Measurements from ENCODE around the gene MTARC2. TPM values are rescaled to one million over a fixed set of nuclear protein-coding genes. Genes with fewer than 3 reads are reported as not detected.

MTARC2 gene
- total RNA-seq, 2 donors from 2014 or later, result 19.5 to 37.9 TPM

- peaks cover 10% of the 10 kb centered on the region for H3K4me1 ChIP-seq
- H3K36me3 ChIP-seq (replicated peaks in 1 of 2; ENCODE audit: insufficient read depth in 1 of 2, low read depth in 2 of 2), result no peaks in the 10 kb centered on the region
- no peak overlapping the region for H3K27ac ChIP-seq
- TF ChIP-seq POLR2A (IDR thresholded peaks at IDR 0.05) (no peak), CTCF (IDR thresholded peaks at IDR 0.05) (no peak)
- intact Hi-C loops (cut with DNase I), result no loop called here
- 57 to 73% methylated on average over 6 of the region's 6 CpGs for WGBS, 2 donors
- DNase-seq (no peak), ATAC-seq (no peak)
- no peak overlapping the region for H3K4me3 ChIP-seq
- no peaks in the 10 kb centered on the region for H3K9me3 ChIP-seq
- no peaks in the 10 kb centered on the region for H3K27me3 ChIP-seq
Measured at GRCh38 chr1:220701974-220702373, 46.1 kb upstream of the MTARC2 start.

- Histone ChIP-seq H3K4me3 (no peak overlapping the region), H3K36me3 (replicated peaks in 1 of 2; ENCODE audit: insufficient read depth in 1 of 2, low read depth in 2 of 2) (no peaks in the 10 kb centered on the region), H3K4me1 (peaks cover 10% of the 10 kb centered on the region), H3K9me3 (no peaks in the 10 kb centered on the region), H3K27ac (no peak overlapping the region), H3K27me3 (no peaks in the 10 kb centered on the region)
- 57 to 61% methylated on average over 5 of the region's 5 CpGs for WGBS, 2 donors
- no peak for DNase-seq
- intact Hi-C loops (cut with DNase I), result no loop called here
- TF ChIP-seq POLR2A (IDR thresholded peaks at IDR 0.05) (no peak), CTCF (IDR thresholded peaks at IDR 0.05) (no peak)
- no peak for ATAC-seq
Measured at GRCh38 chr1:220702733-220703270, 45.3 kb upstream of the MTARC2 start.

DNA sequence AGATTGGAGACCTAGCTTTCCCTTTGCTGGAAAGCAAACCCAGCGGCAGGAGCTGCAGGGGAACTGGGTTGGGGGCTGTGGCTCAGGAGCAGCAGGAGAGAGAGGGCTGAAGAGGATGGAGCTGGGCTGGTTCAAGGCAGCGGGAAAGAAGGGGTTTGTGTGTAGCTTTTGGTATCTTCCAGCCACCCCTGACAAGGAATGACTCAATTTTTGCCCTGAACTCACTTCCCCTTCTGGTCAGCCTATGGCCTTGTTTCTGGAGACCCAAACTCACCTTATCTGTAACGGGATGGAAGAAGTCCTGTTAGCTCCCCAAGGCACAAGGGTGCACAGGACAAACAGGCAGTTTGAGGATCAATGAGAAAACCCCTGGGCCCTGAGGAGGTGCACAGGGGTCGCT is 44.8 kb upstream of the MTARC2 start:
- 85 to 93% methylated on average over 4 of the region's 4 CpGs for WGBS, 2 donors
- H3K9me3 ChIP-seq, result no peaks in the 10 kb centered on the region
- H3K4me3 ChIP-seq, result no peak overlapping the region
- H3K4me1 ChIP-seq, result peaks cover 13% of the 10 kb centered on the region
- no peak for TF ChIP-seq CTCF (IDR thresholded peaks at IDR 0.05)
- no peak for TF ChIP-seq POLR2A (IDR thresholded peaks at IDR 0.05)
- H3K27me3 ChIP-seq, result no peaks in the 10 kb centered on the region
- H3K27ac ChIP-seq, result no peak overlapping the region
- intact Hi-C loops (cut with DNase I), result no loop called here
- no peaks in the 10 kb centered on the region for H3K36me3 ChIP-seq (replicated peaks in 1 of 2; ENCODE audit: insufficient read depth in 1 of 2, low read depth in 2 of 2)
- DNase-seq, result no peak
- no peak for ATAC-seq

DNA sequence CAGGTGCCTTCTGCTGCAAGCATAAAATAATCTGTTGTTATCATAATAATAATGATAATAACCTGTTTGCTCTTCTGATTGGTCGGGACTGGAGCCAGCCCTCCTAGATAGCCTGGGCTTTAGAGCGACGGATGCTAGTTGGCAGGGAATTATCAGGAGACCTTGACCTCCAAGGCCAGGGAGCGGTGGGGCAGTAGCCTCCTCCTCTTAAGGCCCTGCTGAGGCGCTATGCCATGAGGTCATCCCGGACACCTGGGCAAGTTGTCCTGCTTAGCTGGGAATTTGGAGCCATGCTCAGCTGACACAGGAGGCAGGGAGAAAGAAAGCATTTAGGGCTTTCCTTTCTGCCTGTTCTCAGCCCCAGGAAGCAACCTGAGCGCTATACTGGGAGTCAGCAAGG is 42.3 kb upstream of the MTARC2 start:
- Histone ChIP-seq H3K36me3 (replicated peaks in 1 of 2; ENCODE audit: insufficient read depth in 1 of 2, low read depth in 2 of 2) (no peaks in the 10 kb centered on the region), H3K4me1 (peaks cover 37% of the 10 kb centered on the region), H3K27ac (peak overlapping the region in 2 of 4 donors; percentile 17 to 23), H3K27me3 (no peaks in the 10 kb centered on the region), H3K4me3 (no peak overlapping the region), H3K9me3 (no peaks in the 10 kb centered on the region)
- DNase-seq (peak in 3 of 4 donors; percentile 42 to 63 (median 55)), ATAC-seq (peak; percentile 70)
- intact Hi-C loops (cut with DNase I), result no loop called here
- WGBS, 2 donors, result 26 to 30% methylated on average over 5 to 7 of the region's 7 CpGs
- TF ChIP-seq POLR2A (IDR thresholded peaks at IDR 0.05), result no peak
- no peak for TF ChIP-seq CTCF (IDR thresholded peaks at IDR 0.05)

DNA sequence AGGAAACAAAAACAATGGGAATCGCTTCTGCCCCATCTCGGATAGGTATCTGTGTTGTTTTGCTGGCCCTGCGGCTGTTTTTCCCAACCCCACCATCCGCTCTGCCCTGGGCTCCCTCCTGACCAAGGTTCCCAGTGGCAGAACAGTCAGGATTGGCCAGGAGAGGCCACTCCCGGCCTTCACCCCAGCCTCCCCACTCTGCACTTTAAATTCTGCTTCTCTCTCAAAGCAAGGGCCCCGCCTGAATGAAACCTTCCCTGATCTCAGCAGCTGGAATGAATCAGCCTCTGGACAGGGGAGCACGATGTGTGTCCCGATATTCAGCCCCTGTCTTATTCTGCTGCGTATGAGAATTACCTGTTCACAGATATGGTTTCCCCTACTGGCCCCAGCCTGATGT is 41.6 kb upstream of the MTARC2 start:
- peak overlapping the region in 1 of 4 donors; percentile 23 for H3K27ac ChIP-seq
- no peaks in the 10 kb centered on the region for H3K36me3 ChIP-seq (replicated peaks in 1 of 2; ENCODE audit: insufficient read depth in 1 of 2, low read depth in 2 of 2)
- TF ChIP-seq CTCF (IDR thresholded peaks at IDR 0.05), result no peak
- no peak for TF ChIP-seq POLR2A (IDR thresholded peaks at IDR 0.05)
- no peak for DNase-seq
- peaks cover 44% of the 10 kb centered on the region for H3K4me1 ChIP-seq
- H3K4me3 ChIP-seq, result no peak overlapping the region
- H3K27me3 ChIP-seq, result no peaks in the 10 kb centered on the region
- intact Hi-C loops (cut with DNase I), result no loop called here
- no peaks in the 10 kb centered on the region for H3K9me3 ChIP-seq
- no peak for ATAC-seq
- 80% methylated on average over 9 of the region's 9 CpGs for WGBS, 2 donors
